HG03442 (cell line): ENCODE results near the gene EXOC5.
"Not testable (repeated sequence)": the region's sequence is repeated elsewhere in the genome, so short reads cannot be mapped to it uniquely, and the experiment has no call there.

Experiments
- ATAC-seq: cut with Tn5 transposase; IDR thresholded peaks from one replicate; pipeline ENCODE4 v1.9.1; 2021; ENCODE audit warnings: mild to moderate bottlenecking, moderate library complexity; ENCODE audit not compliant: unreplicated experiment

EXOC5 gene

GRCh38 chr14:57258221-57258620 is 10.5 kb downstream of the EXOC5 start:
- not testable (repeated sequence) for ATAC-seq

GRCh38 chr14:57254884-57255283 is 13.8 kb downstream of the EXOC5 start:
- ATAC-seq = peak; percentile 70

GRCh38 chr14:57246933-57247657 is 21.6 kb downstream of the EXOC5 start:
- no peak for ATAC-seq

GRCh38 chr14:57245941-57246340 is 22.8 kb downstream of the EXOC5 start:
- no peak for ATAC-seq

- no peak for ATAC-seq
Measured at GRCh38 chr14:57244106-57244505, 24.6 kb downstream of the EXOC5 start.

- ATAC-seq = no peak
Measured at GRCh38 chr14:57243320-57243719, 25.4 kb downstream of the EXOC5 start.

GRCh38 chr14:57240115-57240514 is 28.6 kb downstream of the EXOC5 start:
- not testable (repeated sequence) for ATAC-seq

GRCh38 chr14:57232006-57232405 is 36.7 kb downstream of the EXOC5 start:
- no peak for ATAC-seq

- ATAC-seq = not testable (repeated sequence)
Measured at GRCh38 chr14:57228320-57228719, 40.4 kb downstream of the EXOC5 start.

- peak; percentile 39 for ATAC-seq
Measured at GRCh38 chr14:57227083-57227482, 41.6 kb downstream of the EXOC5 start.

GRCh38 chr14:57221931-57222330 is 46.8 kb downstream of the EXOC5 start:
- no peak for ATAC-seq

GRCh38 chr14:57212919-57213318 is 55.8 kb downstream of the EXOC5 start:
- ATAC-seq = no peak

- ATAC-seq = no peak
Measured at GRCh38 chr14:57209561-57209960, 59.1 kb downstream of the EXOC5 start.

GRCh38 chr14:57205938-57206337 is 62.8 kb downstream of the EXOC5 start:
- ATAC-seq = no peak

- ATAC-seq = not testable (repeated sequence)
Measured at GRCh38 chr14:57202672-57203071, 66.0 kb downstream of the EXOC5 start.

GRCh38 chr14:57199921-57200320 is 68.8 kb downstream of the EXOC5 start:
- no peak for ATAC-seq

GRCh38 chr14:57189070-57189469 is 79.6 kb downstream of the EXOC5 start:
- no peak for ATAC-seq

- no peak for ATAC-seq
Measured at GRCh38 chr14:57182760-57183503, 85.8 kb downstream of the EXOC5 start.

- no peak for ATAC-seq
Measured at GRCh38 chr14:57179273-57179672, 89.4 kb downstream of the EXOC5 start.

- no peak for ATAC-seq
Measured at GRCh38 chr14:57174466-57174865, 94.2 kb downstream of the EXOC5 start.

- no peak for ATAC-seq
Measured at GRCh38 chr14:57171903-57172302, 96.8 kb downstream of the EXOC5 start.

GRCh38 chr14:57171363-57171762 is 97.3 kb downstream of the EXOC5 start:
- ATAC-seq = no peak
